Lower leg skin (tissue), 3 donors: ENCODE results near the gene PTRHD1.

Source experiments
- POLR2A ChIP-seq, 2 donors: fragments of 450-650 bp; IDR thresholded peaks; one replicate each; pipeline ENCODE4 v1.6.1; 2016 to 2017; ENCODE audit warnings: antibody characterized with exemption in 2 of 2, mild to moderate bottlenecking in 1 of 2, moderate library complexity in 1 of 2
- TF ChIP-seq, protein P1 (sequence below), 3 donors: fragments of 450-650 bp; IDR thresholded peaks; one replicate each; pipeline ENCODE4 v1.5.1; 2016; ENCODE audit warnings: antibody characterized with exemption in 3 of 3, mild to moderate bottlenecking in 3 of 3, moderate library complexity in 2 of 3

DNA sequence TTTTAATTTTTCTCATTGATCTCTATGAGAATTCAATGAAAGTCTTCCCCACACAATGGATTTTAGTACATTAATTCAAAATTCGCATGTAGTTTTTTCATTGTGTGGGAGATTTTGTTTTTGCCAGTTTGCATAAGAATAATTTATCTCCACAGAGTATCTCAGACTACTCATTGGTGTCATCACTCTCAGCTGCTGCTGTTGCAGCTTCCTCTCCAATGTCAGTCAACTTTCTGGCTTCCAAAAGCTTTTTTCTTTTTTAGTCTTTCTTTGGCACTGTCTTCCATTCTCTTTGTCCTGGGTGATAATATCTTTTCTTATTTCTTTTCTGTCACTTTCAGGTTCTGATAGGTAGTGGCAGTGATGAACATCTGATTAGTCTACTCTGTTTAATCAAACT lies 50.5 kb downstream of the PTRHD1 start:
- TF ChIP-seq, protein P1, sequence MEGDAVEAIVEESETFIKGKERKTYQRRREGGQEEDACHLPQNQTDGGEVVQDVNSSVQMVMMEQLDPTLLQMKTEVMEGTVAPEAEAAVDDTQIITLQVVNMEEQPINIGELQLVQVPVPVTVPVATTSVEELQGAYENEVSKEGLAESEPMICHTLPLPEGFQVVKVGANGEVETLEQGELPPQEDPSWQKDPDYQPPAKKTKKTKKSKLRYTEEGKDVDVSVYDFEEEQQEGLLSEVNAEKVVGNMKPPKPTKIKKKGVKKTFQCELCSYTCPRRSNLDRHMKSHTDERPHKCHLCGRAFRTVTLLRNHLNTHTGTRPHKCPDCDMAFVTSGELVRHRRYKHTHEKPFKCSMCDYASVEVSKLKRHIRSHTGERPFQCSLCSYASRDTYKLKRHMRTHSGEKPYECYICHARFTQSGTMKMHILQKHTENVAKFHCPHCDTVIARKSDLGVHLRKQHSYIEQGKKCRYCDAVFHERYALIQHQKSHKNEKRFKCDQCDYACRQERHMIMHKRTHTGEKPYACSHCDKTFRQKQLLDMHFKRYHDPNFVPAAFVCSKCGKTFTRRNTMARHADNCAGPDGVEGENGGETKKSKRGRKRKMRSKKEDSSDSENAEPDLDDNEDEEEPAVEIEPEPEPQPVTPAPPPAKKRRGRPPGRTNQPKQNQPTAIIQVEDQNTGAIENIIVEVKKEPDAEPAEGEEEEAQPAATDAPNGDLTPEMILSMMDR (IDR thresholded peaks at IDR 0.05) = no peak
- no peak for TF ChIP-seq POLR2A (IDR thresholded peaks at IDR 0.05)
